Measurements from ENCODE around the gene SKA2. TPM values are rescaled to one million over a fixed set of nuclear protein-coding genes. Genes with fewer than 3 reads are reported as not detected.
"Not testable (repeated sequence)": the region's sequence is repeated elsewhere in the genome, so short reads cannot be mapped to it uniquely, and the experiment has no call there.

SKA2 gene
- total RNA-seq, 4 donors from 2014 or later, result 4.0 to 33.0 (median 12.6) TPM

- no peaks in the 10 kb centered on the region for H3K9me3 ChIP-seq
- no peak overlapping the region for H3K27ac ChIP-seq
- TF ChIP-seq POLR2A (IDR thresholded peaks at IDR 0.05) (no peak), CTCF (IDR thresholded peaks at IDR 0.05) (no peak)
- no peaks in the 10 kb centered on the region for H3K36me3 ChIP-seq
- DNase-seq, result no peak
- H3K4me1 ChIP-seq, result no peaks in the 10 kb centered on the region
- H3K27me3 ChIP-seq, result no peaks in the 10 kb centered on the region
- no peak overlapping the region for H3K4me3 ChIP-seq
Measured at GRCh38 chr17:59185997-59186396, 31.0 kb upstream of the SKA2 start.

- Histone ChIP-seq H3K4me1 (no peaks in the 10 kb centered on the region), H3K27ac (no peak overlapping the region), H3K36me3 (no peaks in the 10 kb centered on the region), H3K27me3 (no peaks in the 10 kb centered on the region), H3K9me3 (no peaks in the 10 kb centered on the region), H3K4me3 (no peak overlapping the region)
- no peak for TF ChIP-seq POLR2A (IDR thresholded peaks at IDR 0.05)
- TF ChIP-seq CTCF (IDR thresholded peaks at IDR 0.05), result no peak
- no peak for DNase-seq
Measured at GRCh38 chr17:59181481-59181880, 26.5 kb upstream of the SKA2 start.

- H3K9me3 ChIP-seq, result no peaks in the 10 kb centered on the region
- no peaks in the 10 kb centered on the region for H3K36me3 ChIP-seq
- no peaks in the 10 kb centered on the region for H3K27me3 ChIP-seq
- no peak overlapping the region for H3K4me3 ChIP-seq
- no peaks in the 10 kb centered on the region for H3K4me1 ChIP-seq
- no peak overlapping the region for H3K27ac ChIP-seq
- no peak for DNase-seq
- TF ChIP-seq CTCF (IDR thresholded peaks at IDR 0.05), result no peak
- no peak for TF ChIP-seq POLR2A (IDR thresholded peaks at IDR 0.05)
Measured at GRCh38 chr17:59180626-59181025, 25.6 kb upstream of the SKA2 start.

- DNase-seq, result not testable (repeated sequence)
Measured at GRCh38 chr17:59179601-59180000, 24.6 kb upstream of the SKA2 start.

GRCh38 chr17:59178266-59178985, 23.4 kb upstream of the SKA2 start:
- no peak for TF ChIP-seq POLR2A (IDR thresholded peaks at IDR 0.05)
- TF ChIP-seq CTCF (IDR thresholded peaks at IDR 0.05), result no peak
- H3K9me3 ChIP-seq, result no peaks in the 10 kb centered on the region
- no peaks in the 10 kb centered on the region for H3K36me3 ChIP-seq
- DNase-seq, result no peak
- H3K4me1 ChIP-seq, result no peaks in the 10 kb centered on the region
- H3K27me3 ChIP-seq, result no peaks in the 10 kb centered on the region
- no peak overlapping the region for H3K27ac ChIP-seq
- no peak overlapping the region for H3K4me3 ChIP-seq

More at GRCh38 chr17:59179601-59180000, 24.6 kb upstream of the SKA2 start:
- H3K36me3 ChIP-seq, H3K27ac ChIP-seq, H3K4me3 ChIP-seq, H3K4me1 ChIP-seq, H3K27me3 ChIP-seq, H3K9me3 ChIP-seq: not testable (repeated sequence)

- no peaks in the 10 kb centered on the region for H3K27me3 ChIP-seq
- no peaks in the 10 kb centered on the region for H3K9me3 ChIP-seq
- TF ChIP-seq POLR2A (IDR thresholded peaks at IDR 0.05) (no peak), CTCF (IDR thresholded peaks at IDR 0.05) (no peak)
- H3K4me1 ChIP-seq, result no peaks in the 10 kb centered on the region
- DNase-seq, result no peak
- H3K27ac ChIP-seq, result no peak overlapping the region
- H3K36me3 ChIP-seq, result no peaks in the 10 kb centered on the region
- H3K4me3 ChIP-seq, result no peak overlapping the region
Measured at GRCh38 chr17:59175076-59175475, 20.1 kb upstream of the SKA2 start.

All from Peyer's patch (tissue), 4 donors.